GM08714 (cell line): ENCODE measurements around the gene ECM1.

Source experiments
- H3K4me3 ChIP-seq: fragments of 200-500 bp; sonication (Bioruptor generic); 2 replicates; pipeline ENCODE4 v1.5.1; 2014; ENCODE audit warnings: mild to moderate bottlenecking, low read length, inconsistent platforms
- ZNF274 ChIP-seq: IDR thresholded peaks from 2 replicates; pipeline ENCODE4 v1.6.1; 2012; ENCODE audit warnings: mild to moderate bottlenecking, low read depth, low read length

ECM1 gene

GRCh38 chr1:150562446-150563339 is 54.8 kb downstream of the ECM1 start:
- no peak for TF ChIP-seq ZNF274
- peak overlapping the region; percentile 72; the same call in 1 of the 2 replicates for H3K4me3 ChIP-seq
